ENCODE measurements around the gene IMPG2.

- TF ChIP-seq EZH2phosphoT487 (IDR thresholded peaks at IDR 0.05; ENCODE audit: insufficient read depth, low read depth): no peak
- TF ChIP-seq EZH2 (IDR thresholded peaks at IDR 0.05; ENCODE audit: insufficient read depth, poor library complexity, severe bottlenecking): no peak
Measured at GRCh38 chr3:101253396-101253795, 67.0 kb downstream of the IMPG2 start.

All from GM23248 (cell line).